Coronary artery (tissue), 2 donors: ENCODE data around the gene DUSP11.

Experiments
- DNase-seq: peaks from one replicate; pipeline ENCODE4 v3.0.0-alpha.2; 2017; ENCODE audit warnings: low spot score
- H3K27ac ChIP-seq, 2 donors: fragments of 200-600 bp; sonication (generic); one replicate each; pipeline ENCODE4 v1.5.1; 2016 to 2019
- H3K4me3 ChIP-seq: fragments of 200-600 bp; sonication (generic); 2 replicates; pipeline ENCODE4 v1.5.1; 2016; ENCODE audit warnings: mild to moderate bottlenecking, moderate library complexity
- CTCF ChIP-seq: fragments of 200-600 bp; sonication (generic); IDR thresholded peaks from one replicate; pipeline ENCODE4 v1.5.1; 2019; ENCODE audit warnings: antibody characterized with exemption

The DUSP11 gene

GRCh38 chr2:73772819-73773218 lies 7.1 kb downstream of the DUSP11 start:
- no peak for TF ChIP-seq CTCF
- Histone ChIP-seq H3K27ac (no peak overlapping the region), H3K4me3 (no peak overlapping the region)
- no peak for DNase-seq

- no peak overlapping the region for H3K4me3 ChIP-seq
- DNase-seq: no peak
- no peak for TF ChIP-seq CTCF
- no peak overlapping the region for H3K27ac ChIP-seq
These were observed 9.2 kb downstream of the DUSP11 start for GRCh38 chr2:73770725-73771124.

GRCh38 chr2:73766994-73767393 lies 12.9 kb downstream of the DUSP11 start:
- Histone ChIP-seq H3K4me3 (no peak overlapping the region), H3K27ac (no peak overlapping the region)
- TF ChIP-seq CTCF: no peak
- DNase-seq: no peak

GRCh38 chr2:73766349-73766748 lies 13.6 kb downstream of the DUSP11 start:
- Histone ChIP-seq H3K27ac (no peak overlapping the region), H3K4me3 (no peak overlapping the region)
- DNase-seq: no peak
- no peak for TF ChIP-seq CTCF

GRCh38 chr2:73764945-73765344 lies 15.0 kb downstream of the DUSP11 start:
- no peak overlapping the region for H3K27ac ChIP-seq
- DNase-seq: no peak
- no peak for TF ChIP-seq CTCF
- no peak overlapping the region for H3K4me3 ChIP-seq

- Histone ChIP-seq H3K4me3 (no peak overlapping the region), H3K27ac (no peak overlapping the region)
- no peak for DNase-seq
- TF ChIP-seq CTCF: no peak
These were observed 17.3 kb downstream of the DUSP11 start for GRCh38 chr2:73762571-73762970.

GRCh38 chr2:73759904-73760303 lies 20.0 kb downstream of the DUSP11 start:
- H3K4me3 ChIP-seq: no peak overlapping the region
- DNase-seq: no peak
- TF ChIP-seq CTCF: no peak
- H3K27ac ChIP-seq: peak overlapping the region in 1 of 2 donors; percentile 55
